H1 (cell line): ENCODE measurements around the gene DIPK1C. TPM values are rescaled to one million over a fixed set of nuclear protein-coding genes. Genes with fewer than 3 reads are reported as not detected.

Experiments used
- CTCF ChIA-PET: fragments of 300-600 bp; sonication (Branson Sonifier 250); formaldehyde crosslinking; loops from one replicate; lab custom pipeline; 2021; ENCODE audit not compliant: partially characterized antibody; lab: Charles Lee
- POLR2A ChIA-PET: fragments of 300-600 bp; sonication (Branson Sonifier 250); formaldehyde crosslinking; loops from one replicate; lab custom pipeline; 2021; ENCODE audit warnings: inconsistent platforms; ENCODE audit not compliant: partially characterized antibody; lab: Charles Lee
- DNase-seq, 2 experiments: peaks; one replicate each; pipeline versions ENCODE4 v3.0.0 to v3.0.0-alpha.2; 2010 to 2022; ENCODE audit warnings: low spot score in 2 of 2, low read depth in 1 of 2, mixed read lengths in 1 of 2
- FAIRE-seq: peaks from 2 replicates; lab custom pipeline; 2011; peaks lifted over from hg19 to GRCh38; lab: Jason Lieb, UNC
- H2AFZ ChIP-seq: 2 replicates; pipeline ENCODE4 v1.8.1; 2012; ENCODE audit warnings: low read length, inconsistent platforms
- H2AK5ac ChIP-seq: 2 replicates; pipeline ENCODE4 v1.6.1; 2013; ENCODE audit warnings: low read depth, low read length
- H2BK120ac ChIP-seq: replicated peaks from 2 replicates; pipeline ENCODE3; 2013; ENCODE audit warnings: low read depth, low read length, inconsistent platforms
- H2BK12ac ChIP-seq: 2 replicates; pipeline ENCODE4 v1.6.1; 2013; ENCODE audit warnings: low read depth, low read length
- H2BK15ac ChIP-seq: 2 replicates; pipeline ENCODE4 v1.6.1; 2013; ENCODE audit warnings: low read length
- H2BK20ac ChIP-seq: 2 replicates; pipeline ENCODE4 v1.6.1; 2013; ENCODE audit warnings: low read length
- H2BK5ac ChIP-seq: 2 replicates; pipeline ENCODE4 v1.6.1; 2013; ENCODE audit warnings: low read depth, low read length
- H3K14ac ChIP-seq: 2 replicates; pipeline ENCODE4 v1.6.1; 2013; ENCODE audit warnings: inconsistent platforms; ENCODE audit not compliant: insufficient read length
- H3K18ac ChIP-seq: 2 replicates; pipeline ENCODE4 v1.6.1; 2013; ENCODE audit warnings: low read length; ENCODE audit errors: extremely low read depth
- H3K23ac ChIP-seq: 2 replicates; pipeline ENCODE4 v1.6.1; 2013; ENCODE audit warnings: inconsistent platforms; ENCODE audit not compliant: insufficient read length
- H3K23me2 ChIP-seq: 2 replicates; pipeline ENCODE4 v1.6.1; 2013; ENCODE audit warnings: low read depth, low read length
- H3K27ac ChIP-seq: 2 replicates; pipeline ENCODE4 v1.6.1; 2011; ENCODE audit warnings: low read depth, low read length, inconsistent platforms
- H3K27me3 ChIP-seq, 4 experiments: replicated peaks in 1 of 4; 1 replicate in 1 of 4; 2 replicates in 3 of 4; pipeline versions ENCODE4 v1.6.1 to v1.8.1; 2011 to 2013; ENCODE audit warnings: low read length in 3 of 4, mild to moderate bottlenecking in 3 of 4, inconsistent platforms in 2 of 4, mixed read lengths in 2 of 4, moderate library complexity in 1 of 4; ENCODE audit not compliant: control insufficient read depth in 3 of 4, insufficient read depth in 3 of 4; ENCODE audit errors: extremely low read depth in 1 of 4
- H3K36me3 ChIP-seq, 4 experiments: 2 replicates each; pipeline versions ENCODE4 v1.6.1 to v1.8.1; 2011 to 2013; ENCODE audit warnings: mild to moderate bottlenecking in 4 of 4, low read length in 3 of 4, moderate library complexity in 2 of 4, control low read depth in 1 of 4, inconsistent platforms in 1 of 4; ENCODE audit not compliant: insufficient read depth in 4 of 4, control insufficient read depth in 2 of 4
- H3K4ac ChIP-seq: replicated peaks from 2 replicates; pipeline ENCODE3; 2013; ENCODE audit warnings: low read length, low read depth, mixed read lengths, inconsistent platforms; ENCODE audit not compliant: insufficient read length
- H3K4me1 ChIP-seq, 4 experiments: replicated peaks in 1 of 4; 1 replicate in 1 of 4; 2 replicates in 3 of 4; pipeline versions ENCODE4 v1.6.1 to v1.8.1; 2011 to 2013; ENCODE audit warnings: low read length in 3 of 4, inconsistent platforms in 2 of 4, mixed read lengths in 1 of 4; ENCODE audit not compliant: insufficient read depth in 4 of 4, control insufficient read depth in 3 of 4
- H3K4me2 ChIP-seq, 2 experiments: 2 replicates each; pipeline versions ENCODE4 v1.6.1 to v1.8.1; 2011 to 2013; ENCODE audit warnings: low read depth in 2 of 2, low read length in 2 of 2, control low read depth in 1 of 2, inconsistent platforms in 1 of 2, mild to moderate bottlenecking in 1 of 2; ENCODE audit not compliant: insufficient read depth in 1 of 2
- H3K4me3 ChIP-seq, 4 experiments: fragments of 200-600, 300-600 bp in 1 of 4; sonication (generic), shearing (Covaris generic), sonication (Bioruptor Twin) in 1 of 4; 2 replicates each; pipeline versions ENCODE4 v1.5.1 to v1.8.1; 2011 to 2016; ENCODE audit warnings: low read length in 4 of 4, low read depth in 3 of 4, control low read depth in 2 of 4, inconsistent platforms in 2 of 4, mild to moderate bottlenecking in 2 of 4, mixed read lengths in 1 of 4, moderate library complexity in 1 of 4; ENCODE audit not compliant: insufficient read depth in 2 of 4; ENCODE audit errors: extremely low read depth in 1 of 4
- H3K56ac ChIP-seq: replicated peaks from 2 replicates; pipeline ENCODE3; 2013; ENCODE audit warnings: low read depth, mild to moderate bottlenecking, mixed read lengths, low read length, inconsistent platforms; ENCODE audit not compliant: insufficient read length
- H3K79me1 ChIP-seq: 2 replicates; pipeline ENCODE4 v1.6.1; 2013; ENCODE audit warnings: low read depth, low read length, control low read depth
- H3K79me2 ChIP-seq, 2 experiments: 2 replicates each; pipeline versions ENCODE4 v1.6.1 to v1.8.1; 2012 to 2013; ENCODE audit warnings: low read length in 2 of 2, mild to moderate bottlenecking in 2 of 2, inconsistent platforms in 1 of 2; ENCODE audit not compliant: insufficient read depth in 2 of 2, control insufficient read depth in 1 of 2
- H3K9ac ChIP-seq, 4 experiments: replicated peaks in 1 of 4; 1 replicate in 1 of 4; 2 replicates in 3 of 4; pipeline versions ENCODE4 v1.6.1 to v1.8.1; 2011 to 2013; ENCODE audit warnings: low read depth in 3 of 4, low read length in 3 of 4, control low read depth in 2 of 4, mild to moderate bottlenecking in 2 of 4, moderate library complexity in 2 of 4, inconsistent platforms in 1 of 4; ENCODE audit errors: extremely low read depth in 1 of 4
- H3K9me3 ChIP-seq, 2 experiments: 2 replicates each; pipeline versions ENCODE4 v1.6.1 to v1.8.1; 2012 to 2013; ENCODE audit warnings: mild to moderate bottlenecking in 2 of 2, moderate library complexity in 2 of 2, control low read depth in 1 of 2, inconsistent platforms in 1 of 2, low read depth in 1 of 2, low read length in 1 of 2, mixed read lengths in 1 of 2; ENCODE audit not compliant: insufficient read depth in 2 of 2
- H4K20me1 ChIP-seq, 2 experiments: replicated peaks in 1 of 2; 2 replicates each; pipeline versions ENCODE3 to v1.8.1; 2011 to 2013; ENCODE audit warnings: inconsistent platforms in 2 of 2, low read length in 2 of 2, mild to moderate bottlenecking in 1 of 2; ENCODE audit not compliant: insufficient read depth in 2 of 2, control insufficient read depth in 1 of 2
- H4K5ac ChIP-seq: 2 replicates; pipeline ENCODE4 v1.6.1; 2013; ENCODE audit warnings: low read length, low read depth, mixed read lengths, inconsistent platforms; ENCODE audit not compliant: insufficient read length
- H4K8ac ChIP-seq: 2 replicates; pipeline ENCODE4 v1.8.0; 2013; ENCODE audit warnings: mild to moderate bottlenecking, moderate library complexity, low read length, inconsistent platforms; ENCODE audit not compliant: insufficient read depth; ENCODE audit errors: extremely low read depth
- H4K91ac ChIP-seq: replicated peaks from 2 replicates; pipeline ENCODE3; 2013; ENCODE audit warnings: low read length, mixed read lengths, inconsistent platforms; ENCODE audit not compliant: insufficient read length
- WGBS, 2 experiments: shearing (Covaris generic) in 1 of 2; methylation state at CpG; one replicate each; pipeline versions ENCODE4 v1.1.6 to v1.1.7; 2013 to 2015; ENCODE audit warnings: low lambda C conversion rate in 2 of 2, mixed read lengths in 2 of 2, inconsistent platforms in 1 of 2, low coverage in 1 of 2, missing lambda C conversion rate in 1 of 2; ENCODE audit not compliant: insufficient replicate concordance in 2 of 2, insufficient coverage in 1 of 2, insufficient read length in 1 of 2; ENCODE audit errors: extremely low coverage in 1 of 2, missing lambda C conversion rate in 1 of 2; 5-methylcytosine and 5-hydroxymethylcytosine counted together
- polyA plus RNA-seq, 7 experiments: library from polyadenylated mRNA; depleted of rRNA in 3 of 7; stranded (reverse) in 5 of 7; unstranded in 2 of 7; fragments of >200 nt in 5 of 7; fragments of 200-250 nt in 2 of 7; gene quantifications; 1 replicate in 5 of 7; 2 replicates in 1 of 7; 4 replicates in 1 of 7; pipeline versions ENCODE4 v1.2.1 to v1.2.3, GENCODE V29; 2011 to 2013; ENCODE audit warnings: missing spikeins in 2 of 7, mixed read lengths in 2 of 7
- total RNA-seq: library from RNA; stranded (reverse); fragmentation: NEBNext Ultra II Directional; extraction: Animal tissue kit (Norgen Biotek cat#: 25700); gene quantifications from 2 replicates; pipeline ENCODE4 v1.2.1, GENCODE V29; 2021

The DIPK1C gene
- total and polyA plus RNA-seq, 2 of the 8 experiments (the other 6 are each of a cell fraction or from before 2014, with no cell fraction given), result 0.08 TPM; not detected in 1

DNA sequence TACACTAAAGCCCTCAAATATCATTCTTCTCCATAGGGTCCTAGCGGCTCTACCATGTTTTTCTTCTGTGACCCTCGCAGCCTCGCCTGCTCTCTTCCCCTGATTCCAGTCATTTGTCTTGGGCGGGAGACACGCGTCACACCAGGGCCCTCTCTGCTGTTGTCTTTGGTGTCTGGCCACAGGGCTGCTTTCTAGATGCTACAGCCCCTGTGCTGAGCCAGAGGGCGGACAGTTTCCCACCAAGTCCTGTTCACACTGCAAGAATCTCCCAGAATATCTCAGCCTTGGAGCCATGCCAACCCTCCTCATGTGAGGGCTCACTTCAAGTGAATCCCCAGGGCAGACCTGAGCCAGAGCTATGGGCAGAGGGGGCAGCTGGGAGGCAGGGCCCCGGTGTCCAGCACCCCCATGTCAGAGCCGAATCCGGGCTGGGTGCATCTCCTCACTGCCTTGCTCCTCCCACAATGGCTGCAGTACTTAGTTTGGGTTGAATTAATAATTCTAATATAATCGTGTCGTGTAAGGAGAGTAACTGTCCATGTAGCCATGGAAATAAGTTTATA is 42.1 kb downstream of the DIPK1C start:
- Histone ChIP-seq H3K79me1 (no peaks in the 10 kb centered on the region), H3K9me3 (no peaks in the 10 kb centered on the region), H4K20me1 (no peaks in the 10 kb centered on the region), H3K27ac (no peak overlapping the region), H3K79me2 (no peaks in the 10 kb centered on the region), H3K27me3 (no peaks in the 10 kb centered on the region), H4K91ac (no peak overlapping the region), H4K5ac (no peak overlapping the region), H3K4me2 (no peak overlapping the region), H3K23ac (no peak overlapping the region), H2AK5ac (no peak overlapping the region), H3K4me1 (peaks cover 0 to 10% (median 5%) of the 10 kb centered on the region in 4 experiments; a peak in 6 of 7 replicates), H3K18ac (no peak overlapping the region), H2BK5ac (no peak overlapping the region), H2AFZ (no peak overlapping the region), H3K4me3 (no peak overlapping the region), H2BK20ac (no peak overlapping the region), H3K4ac (no peak overlapping the region), H3K9ac (no peak overlapping the region), H4K8ac (no peak overlapping the region; the same call in 1 of the 2 replicates), H3K56ac (no peak overlapping the region), H3K14ac (no peak overlapping the region), H2BK120ac (no peak overlapping the region), H3K36me3 (no peaks in the 10 kb centered on the region), H3K23me2 (no peaks in the 10 kb centered on the region), H2BK15ac (no peak overlapping the region), H2BK12ac (no peak overlapping the region)
- no peak for DNase-seq
- POLR2A ChIA-PET, result no interaction called here
- CTCF ChIA-PET, result interaction anchor here (1.1 kb wide), 1 partner anchor 45 kb away, joined by 3 read pairs; no protein-coding TSS in a partner anchor
- FAIRE-seq, result no peak
- 92% methylated on average over 10 of the region's 12 CpGs; no CpG with 5 or more reads in 1 of the 2 experiments for WGBS, 2 experiments
